Suprapubic skin (tissue), 3 donors: ENCODE measurements around the gene SNW1.

Experiments used
- EP300 ChIP-seq: sonication (generic); formaldehyde crosslinking; IDR thresholded peaks from one replicate; pipeline ENCODE4 v1.6.1; 2017; ENCODE audit warnings: antibody characterized with exemption
- TF ChIP-seq, protein P1 (sequence below), 2 donors: fragments of 200-600 bp in 1 of 2; fragments of 450-650 bp in 1 of 2; sonication (generic) in 1 of 2; IDR thresholded peaks; one replicate each; pipeline ENCODE4 v1.5.1; 2016 to 2019; ENCODE audit warnings: antibody characterized with exemption in 2 of 2, mild to moderate bottlenecking in 1 of 2, moderate library complexity in 1 of 2

- TF ChIP-seq, protein P1, sequence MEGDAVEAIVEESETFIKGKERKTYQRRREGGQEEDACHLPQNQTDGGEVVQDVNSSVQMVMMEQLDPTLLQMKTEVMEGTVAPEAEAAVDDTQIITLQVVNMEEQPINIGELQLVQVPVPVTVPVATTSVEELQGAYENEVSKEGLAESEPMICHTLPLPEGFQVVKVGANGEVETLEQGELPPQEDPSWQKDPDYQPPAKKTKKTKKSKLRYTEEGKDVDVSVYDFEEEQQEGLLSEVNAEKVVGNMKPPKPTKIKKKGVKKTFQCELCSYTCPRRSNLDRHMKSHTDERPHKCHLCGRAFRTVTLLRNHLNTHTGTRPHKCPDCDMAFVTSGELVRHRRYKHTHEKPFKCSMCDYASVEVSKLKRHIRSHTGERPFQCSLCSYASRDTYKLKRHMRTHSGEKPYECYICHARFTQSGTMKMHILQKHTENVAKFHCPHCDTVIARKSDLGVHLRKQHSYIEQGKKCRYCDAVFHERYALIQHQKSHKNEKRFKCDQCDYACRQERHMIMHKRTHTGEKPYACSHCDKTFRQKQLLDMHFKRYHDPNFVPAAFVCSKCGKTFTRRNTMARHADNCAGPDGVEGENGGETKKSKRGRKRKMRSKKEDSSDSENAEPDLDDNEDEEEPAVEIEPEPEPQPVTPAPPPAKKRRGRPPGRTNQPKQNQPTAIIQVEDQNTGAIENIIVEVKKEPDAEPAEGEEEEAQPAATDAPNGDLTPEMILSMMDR (IDR thresholded peaks at IDR 0.05) = no peak
- no peak for TF ChIP-seq EP300
Measured at GRCh38 chr14:77760381-77761204, at the start of gene SNW1.
